PFSK-1 (cell line): ENCODE data around the gene EFNA2.

ENCODE experiments used
- POLR2AphosphoS5 ChIP-seq: IDR thresholded peaks from 2 replicates; pipeline ENCODE4 v1.6.1; 2012; ENCODE audit warnings: low read depth, mild to moderate bottlenecking, control low read depth, low read length, moderate library complexity
- TAF1 ChIP-seq: IDR thresholded peaks from 2 replicates; pipeline ENCODE4 v1.6.1; 2012; ENCODE audit warnings: low read length, control low read depth, borderline replicate concordance; ENCODE audit not compliant: insufficient read depth

- TF ChIP-seq POLR2AphosphoS5 (no peak), TAF1 (no peak)
These were observed 23.0 kb downstream of the EFNA2 start for GRCh38 chr19:1308718-1309117.
